Endothelial cell (in vitro differentiated cells): Measurements from ENCODE around the gene CNPPD1. TPM values are rescaled to one million over a fixed set of nuclear protein-coding genes. Genes with fewer than 3 reads are reported as not detected.

ENCODE experiments used
- DNase-seq: peaks from one replicate; pipeline ENCODE4 v3.0.0; 2021; ENCODE audit warnings: low spot score
- H3K27ac Mint-ChIP-seq: one replicate; pipeline ENCODE4 v1.8.0; 2021; ENCODE audit warnings: mixed read lengths, inconsistent platforms; ENCODE audit not compliant: unreplicated experiment
- H3K27me3 Mint-ChIP-seq: one replicate; pipeline ENCODE4 v1.8.0; 2021; ENCODE audit warnings: mild to moderate bottlenecking, moderate library complexity, mixed read lengths, inconsistent platforms; ENCODE audit not compliant: unreplicated experiment
- H3K36me3 Mint-ChIP-seq: one replicate; pipeline ENCODE4 v1.8.0; 2021; ENCODE audit warnings: mild to moderate bottlenecking, low read depth, mixed read lengths, inconsistent platforms; ENCODE audit not compliant: unreplicated experiment
- H3K4me1 Mint-ChIP-seq: one replicate; pipeline ENCODE4 v1.8.0; 2021; ENCODE audit warnings: mild to moderate bottlenecking, mixed read lengths, inconsistent platforms; ENCODE audit not compliant: unreplicated experiment
- H3K4me3 Mint-ChIP-seq: one replicate; pipeline ENCODE4 v1.8.0; 2021; ENCODE audit warnings: mild to moderate bottlenecking, mixed read lengths, inconsistent platforms; ENCODE audit not compliant: unreplicated experiment
- H3K9me3 Mint-ChIP-seq: one replicate; pipeline ENCODE4 v1.8.0; 2021; ENCODE audit warnings: mixed read lengths, inconsistent platforms; ENCODE audit not compliant: unreplicated experiment
- CTCF ChIP-seq: fragments of 200-600 bp; sonication (generic); IDR thresholded peaks from one replicate; pipeline ENCODE4 v1.5.0; 2021; ENCODE audit warnings: antibody characterized with exemption; ENCODE audit not compliant: unreplicated experiment
- total RNA-seq: library from RNA; stranded (reverse); fragmentation: NEBNext Ultra II Directional; extraction: Animal tissue kit (Norgen Biotek cat#: 25700); gene quantifications from one replicate; pipeline ENCODE4 v1.2.1, GENCODE V29; 2021; ENCODE audit not compliant: unreplicated experiment

Gene CNPPD1
- total RNA-seq, 1 donor from 2014 or later = 47.1 TPM

- peaks cover 8% of the 10 kb centered on the region for H3K27me3 Mint-ChIP-seq
- H3K27ac Mint-ChIP-seq = no peak overlapping the region
- H3K36me3 Mint-ChIP-seq = peaks cover 14% of the 10 kb centered on the region
- peak overlapping the region; percentile 39 for H3K4me3 Mint-ChIP-seq
- TF ChIP-seq CTCF = no peak
- peaks cover 17% of the 10 kb centered on the region for H3K4me1 Mint-ChIP-seq
- no peak for DNase-seq
- no peaks in the 10 kb centered on the region for H3K9me3 Mint-ChIP-seq
Observed at GRCh38 chr2:219207884-219208740, 31.4 kb upstream of the CNPPD1 start.

GRCh38 chr2:219207134-219207883, 30.6 kb upstream of the CNPPD1 start:
- peaks cover 14% of the 10 kb centered on the region for H3K36me3 Mint-ChIP-seq
- peaks cover 17% of the 10 kb centered on the region for H3K4me1 Mint-ChIP-seq
- peaks cover 8% of the 10 kb centered on the region for H3K27me3 Mint-ChIP-seq
- H3K27ac Mint-ChIP-seq = no peak overlapping the region
- H3K4me3 Mint-ChIP-seq = peak overlapping the region; percentile 83
- TF ChIP-seq CTCF = no peak
- no peaks in the 10 kb centered on the region for H3K9me3 Mint-ChIP-seq
- no peak for DNase-seq

- peak within 1 kb of the TSS; percentile 94 for H3K4me3 Mint-ChIP-seq
- H3K9me3 Mint-ChIP-seq = no peaks in the 10 kb centered on the region
Observed at GRCh38 chr2:219206328-219207133, 29.8 kb upstream of the CNPPD1 start, which contains the start of gene ZFAND2B. TSS of gene ZFAND2B (plus strand) at chr2:219206782. CDS start at chr2:219206988, 206 bp downstream.

GRCh38 chr2:219205981-219206327, 29.2 kb upstream of the CNPPD1 start:
- peaks cover 14% of the 10 kb centered on the region for H3K36me3 Mint-ChIP-seq
- H3K27ac Mint-ChIP-seq = peak overlapping the region; percentile 85
- no peak for TF ChIP-seq CTCF
- H3K9me3 Mint-ChIP-seq = no peaks in the 10 kb centered on the region
- peaks cover 17% of the 10 kb centered on the region for H3K4me1 Mint-ChIP-seq
- no peak for DNase-seq
- H3K27me3 Mint-ChIP-seq = peaks cover 7% of the 10 kb centered on the region
- peak overlapping the region; percentile 94 for H3K4me3 Mint-ChIP-seq

More at GRCh38 chr2:219206328-219207133, 29.8 kb upstream of the CNPPD1 start, which contains the start of gene ZFAND2B:
- Mint-ChIP-seq H3K27ac (peak within 1 kb of the TSS; percentile 85), H3K4me1 (peaks cover 17% of the 10 kb centered on the region), H3K27me3 (peaks cover 7% of the 10 kb centered on the region), H3K36me3 (peaks cover 14% of the 10 kb centered on the region)
- no peak for TF ChIP-seq CTCF
- DNase-seq = peak; percentile 96
